IPS-11a (cell line): Measurements from ENCODE around the gene TCP11L1.
"Not testable (repeated sequence)": the region's sequence is repeated elsewhere in the genome, so short reads cannot be mapped to it uniquely, and the experiment has no call there.

ENCODE experiments used
- H3K4me3 ChIP-seq: one replicate; pipeline ENCODE4 v1.5.1; 2013; ENCODE audit warnings: low read depth, low read length, control low read depth

Gene TCP11L1

GRCh38 chr11:33064866-33065265 is 25.5 kb downstream of the TCP11L1 start:
- no peak overlapping the region for H3K4me3 ChIP-seq

DNA sequence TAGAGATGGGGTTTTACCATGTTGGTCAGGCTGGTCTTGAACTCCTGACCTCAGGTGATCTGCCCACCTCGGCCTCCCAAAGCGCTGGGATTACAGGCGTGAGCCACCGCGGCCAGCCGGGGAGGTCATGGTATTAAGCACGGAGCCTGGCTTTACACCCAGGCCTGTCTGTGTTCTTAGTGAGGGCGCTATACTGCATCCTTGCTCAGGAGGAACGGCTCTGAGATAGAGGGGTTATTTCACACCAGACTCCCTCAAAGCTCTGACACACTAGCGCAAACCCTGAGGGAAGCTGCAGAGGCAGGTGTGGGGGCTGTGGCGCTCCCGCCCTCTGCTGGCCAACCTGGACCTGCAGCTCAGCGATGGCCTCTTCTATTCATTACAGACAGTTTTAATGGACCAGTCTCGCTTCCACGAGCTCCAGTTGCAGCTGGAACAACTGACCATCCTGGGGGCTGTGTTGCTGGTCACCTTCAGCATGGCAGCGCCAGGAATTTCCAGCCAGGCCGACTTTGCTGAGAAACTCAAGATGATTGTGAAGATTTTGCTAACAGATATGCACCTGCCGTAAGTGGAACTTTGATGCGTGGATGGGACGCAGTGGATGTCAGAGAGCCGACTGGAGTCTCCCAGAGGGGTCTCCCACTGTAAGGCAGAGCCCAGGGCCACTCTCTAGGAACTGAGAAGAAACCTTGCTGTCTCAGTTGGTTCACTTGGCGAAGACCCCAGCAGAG is 26.2 kb downstream of the TCP11L1 start:
- no peak overlapping the region for H3K4me3 ChIP-seq

- no peak overlapping the region for H3K4me3 ChIP-seq
These were observed 27.9 kb downstream of the TCP11L1 start for GRCh38 chr11:33067294-33067693.

- no peak overlapping the region for H3K4me3 ChIP-seq
These were observed 29.4 kb downstream of the TCP11L1 start for GRCh38 chr11:33068611-33069340.

- H3K4me3 ChIP-seq = no peak overlapping the region
These were observed 33.1 kb downstream of the TCP11L1 start for GRCh38 chr11:33072465-33072864.

DNA sequence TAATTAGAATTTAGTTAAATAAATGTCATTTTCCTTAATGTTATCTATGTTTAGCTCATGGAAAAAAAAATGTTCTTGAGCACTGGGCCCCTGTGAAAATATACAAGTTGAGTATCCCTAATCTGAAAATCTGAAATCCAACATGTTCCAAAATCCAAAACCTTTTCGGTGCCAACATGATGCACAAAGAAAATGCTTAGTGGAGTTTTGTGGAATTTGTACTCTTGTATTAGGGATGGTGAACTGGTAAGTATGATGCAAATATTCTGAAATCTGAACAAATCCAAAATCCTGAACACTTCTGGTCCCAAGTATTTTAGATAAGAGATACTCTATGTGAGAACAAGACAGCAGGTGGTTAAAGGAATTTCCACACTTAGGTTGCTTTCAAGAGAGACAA is 44.5 kb downstream of the TCP11L1 start:
- no peak overlapping the region for H3K4me3 ChIP-seq

DNA sequence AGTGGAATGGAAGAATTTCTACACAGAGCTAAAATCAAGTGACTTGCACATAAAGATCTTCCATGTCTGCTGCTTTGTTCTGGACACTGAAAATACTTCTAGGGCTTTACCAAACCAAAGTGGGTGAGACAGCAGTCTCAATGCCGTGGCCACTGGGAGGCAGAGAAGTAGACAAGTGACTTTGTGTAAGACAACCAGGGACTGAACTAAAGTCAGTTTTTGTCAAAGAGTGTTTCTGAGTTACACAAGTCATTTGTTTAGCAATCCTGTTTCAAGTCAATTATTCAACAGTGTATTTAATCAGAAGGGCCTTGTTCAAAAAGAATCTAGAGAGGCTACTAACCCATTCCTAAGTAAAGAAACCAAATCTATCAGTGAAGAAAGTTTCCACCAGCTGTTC is 46.6 kb downstream of the TCP11L1 start:
- H3K4me3 ChIP-seq = no peak overlapping the region

DNA sequence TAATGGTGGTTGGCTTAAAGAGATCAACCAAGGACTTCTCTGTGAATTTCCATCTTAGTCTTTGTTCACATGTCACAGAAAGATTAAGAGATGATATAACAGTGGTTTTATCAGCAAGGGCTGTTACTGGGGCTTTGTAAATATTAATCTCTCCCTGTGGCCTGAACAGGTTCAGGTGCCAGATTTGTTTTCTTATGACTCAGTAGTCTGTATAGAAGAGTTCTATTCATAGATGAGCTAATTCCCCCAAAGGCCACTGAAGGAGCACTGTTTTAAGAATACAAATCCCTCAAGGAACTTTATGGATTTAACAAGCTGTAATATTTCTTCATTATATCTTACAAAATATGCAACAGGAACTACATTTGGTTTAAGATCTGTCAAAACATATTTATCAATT is 50.4 kb downstream of the TCP11L1 start:
- H3K4me3 ChIP-seq = no peak overlapping the region

DNA sequence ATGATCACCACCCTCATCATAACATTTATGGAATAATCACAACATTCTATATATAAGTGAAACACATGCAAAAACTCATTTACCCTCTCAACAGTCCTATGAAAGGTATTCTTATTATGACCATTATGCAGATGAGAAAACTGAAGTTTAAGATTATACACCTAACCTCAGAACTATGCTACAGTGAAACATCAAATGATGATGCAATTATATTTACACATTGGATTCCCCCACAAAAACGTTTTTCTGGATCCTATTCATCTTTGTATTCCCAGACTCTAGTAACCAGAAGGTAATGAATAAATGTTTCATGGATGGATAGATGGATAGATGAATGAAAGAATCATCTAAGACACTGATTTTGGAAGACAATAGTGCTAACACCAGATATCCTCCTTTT is 54.8 kb downstream of the TCP11L1 start:
- no peak overlapping the region for H3K4me3 ChIP-seq

- H3K4me3 ChIP-seq = no peak overlapping the region
These were observed 64.5 kb downstream of the TCP11L1 start for GRCh38 chr11:33103836-33104235.

DNA sequence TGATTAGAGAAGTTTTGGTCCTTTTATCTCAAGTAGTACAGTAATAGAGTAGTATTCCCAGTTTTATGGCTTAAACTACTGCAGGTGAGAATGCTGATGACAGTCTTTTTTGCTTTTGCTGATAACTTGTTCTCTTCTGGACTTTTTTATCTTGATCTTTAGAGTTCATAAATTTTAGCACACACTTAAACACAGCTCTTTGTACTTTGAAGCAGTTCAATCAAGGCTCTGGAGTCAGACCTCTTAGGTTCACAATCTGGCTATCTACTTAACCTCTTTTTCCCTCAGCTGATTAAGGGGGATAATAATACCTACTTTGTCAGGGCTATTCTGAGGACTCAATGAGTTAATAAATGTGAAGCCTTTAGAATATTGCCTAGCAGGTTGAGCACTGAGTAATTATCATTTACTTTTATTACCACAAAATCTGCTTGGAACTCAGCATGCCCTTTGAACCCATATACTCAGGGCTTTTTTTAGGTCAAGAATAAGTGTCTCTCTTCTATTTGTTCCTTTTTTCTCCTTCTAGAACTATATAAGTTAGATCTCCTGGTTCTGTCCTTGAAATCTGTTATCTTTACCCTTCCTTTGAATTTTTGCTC is 70.0 kb downstream of the TCP11L1 start:
- no peak overlapping the region for H3K4me3 ChIP-seq

DNA sequence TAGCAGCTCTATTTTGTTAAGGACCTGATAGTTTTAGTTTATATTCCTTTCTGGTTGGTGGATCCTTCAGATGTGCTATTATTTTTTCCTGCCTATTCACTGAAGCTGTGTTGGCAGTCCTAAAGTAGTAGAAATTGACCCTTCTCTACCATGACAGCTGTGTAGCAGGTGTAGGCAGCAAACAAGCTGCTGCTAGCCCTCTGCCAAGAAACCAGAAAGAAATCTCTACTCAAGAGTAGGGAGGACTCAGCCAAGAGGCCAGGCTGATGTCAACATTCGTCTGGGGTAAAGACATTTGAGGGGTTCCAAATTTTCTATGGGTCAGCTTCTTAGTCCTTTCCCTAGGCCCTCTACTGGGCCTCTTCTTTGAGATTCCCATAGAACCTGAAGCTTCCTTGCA is 70.7 kb downstream of the TCP11L1 start:
- H3K4me3 ChIP-seq = no peak overlapping the region

- no peak overlapping the region for H3K4me3 ChIP-seq
These were observed 77.2 kb downstream of the TCP11L1 start for GRCh38 chr11:33116535-33116934.

- H3K4me3 ChIP-seq = not testable (repeated sequence)
These were observed 83.3 kb downstream of the TCP11L1 start for GRCh38 chr11:33122696-33123095.
